HEK293 (cell line): ENCODE data around the gene POU5F1.

Source experiments
- CTCF ChIP-seq: fragments of 450-650 bp; formaldehyde crosslinking; IDR thresholded peaks from 2 replicates; pipeline ENCODE4 v1.5.1; 2016; ENCODE audit warnings: missing biosample characterization, missing genetic modification characterization
- IKZF3 ChIP-seq: fragments of 450-650 bp; IDR thresholded peaks from 2 replicates; pipeline ENCODE4 v1.5.0; 2018; ENCODE audit warnings: missing biosample characterization, mild to moderate bottlenecking, missing genetic modification characterization, moderate library complexity
- SCRT2 ChIP-seq: fragments of 450-650 bp; formaldehyde crosslinking; IDR thresholded peaks from 2 replicates; pipeline ENCODE4 v1.5.1; 2016; ENCODE audit warnings: missing biosample characterization, missing genetic modification characterization
- SP3 ChIP-seq: fragments of 450-650 bp; formaldehyde crosslinking; IDR thresholded peaks from 2 replicates; pipeline ENCODE4 v1.5.1; 2016; ENCODE audit warnings: missing biosample characterization, missing genetic modification characterization
- TCF7L2 ChIP-seq: IDR thresholded peaks from 2 replicates; pipeline ENCODE4 v1.6.1; 2011; ENCODE audit warnings: low read depth, mild to moderate bottlenecking, inconsistent platforms, low read length, moderate library complexity, borderline replicate concordance
- TSHZ1 ChIP-seq: fragments of 450-650 bp; formaldehyde crosslinking; IDR thresholded peaks from 2 replicates; pipeline ENCODE4 v1.5.1; 2016; ENCODE audit warnings: missing biosample characterization, missing genetic modification characterization, borderline replicate concordance
- ZFP41 ChIP-seq: fragments of 450-650 bp; formaldehyde crosslinking; IDR thresholded peaks from 2 replicates; pipeline ENCODE4 v1.5.1; 2016; ENCODE audit warnings: missing biosample characterization, missing genetic modification characterization, borderline replicate concordance
- ZNF133 ChIP-seq: fragments of 450-650 bp; formaldehyde crosslinking; IDR thresholded peaks from 2 replicates; pipeline ENCODE4 v1.5.1; 2016; ENCODE audit warnings: missing biosample characterization, missing genetic modification characterization
- ZNF140 ChIP-seq: fragments of 450-650 bp; formaldehyde crosslinking; IDR thresholded peaks from 2 replicates; pipeline ENCODE4 v1.5.1; 2016; ENCODE audit warnings: missing biosample characterization, missing genetic modification characterization
- ZNF350 ChIP-seq: fragments of 450-650 bp; formaldehyde crosslinking; IDR thresholded peaks from 2 replicates; pipeline ENCODE4 v1.5.0; 2017; ENCODE audit warnings: missing biosample characterization, mild to moderate bottlenecking, missing genetic modification characterization
- ZNF416 ChIP-seq: fragments of 450-650 bp; formaldehyde crosslinking; IDR thresholded peaks from 2 replicates; pipeline ENCODE4 v1.5.1; 2016; ENCODE audit warnings: missing biosample characterization, missing genetic modification characterization
- ZNF792 ChIP-seq: fragments of 450-650 bp; formaldehyde crosslinking; IDR thresholded peaks from 2 replicates; pipeline ENCODE4 v1.5.1; 2016; ENCODE audit warnings: missing biosample characterization, missing genetic modification characterization

- TF ChIP-seq ZNF140 (tag by site-specific recombination) = no peak
- TF ChIP-seq CTCF = no peak
- no peak for TF ChIP-seq ZFP41 (tag by site-specific recombination)
- TF ChIP-seq SCRT2 (tag by site-specific recombination) = no peak
- no peak for TF ChIP-seq IKZF3
- no peak for TF ChIP-seq SP3 (tag by site-specific recombination)
- TF ChIP-seq TSHZ1 (tag by site-specific recombination) = no peak
- no peak for TF ChIP-seq ZNF416 (tag by site-specific recombination)
- TF ChIP-seq TCF7L2 = no peak
- TF ChIP-seq ZNF792 (tag by site-specific recombination) = no peak
- TF ChIP-seq ZNF350 = no peak
- no peak for TF ChIP-seq ZNF133
Measured at GRCh38 chr6:31209137-31209536, 38.7 kb upstream of the POU5F1 start.
